K562 (cell line): ENCODE measurements around the gene BCL3. TPM values are rescaled to one million over a fixed set of nuclear protein-coding genes. Genes with fewer than 3 reads are reported as not detected.

ENCODE experiments used
- CHD7 ChIP-seq: fragments of 200-600 bp; sonication (generic); IDR thresholded peaks from one replicate; pipeline ENCODE4 v1.6.1; 2012; ENCODE audit warnings: mild to moderate bottlenecking, low read depth, low read length, inconsistent platforms
- CXXC5 ChIP-seq: fragments of 250-450 bp; sonication (Bioruptor Pico); IDR thresholded peaks from 2 replicates; pipeline ENCODE4 v1.8.0; 2022; ENCODE audit warnings: inconsistent platforms, mild to moderate bottlenecking, moderate library complexity
- FOXA1 ChIP-seq: fragments of 450-650 bp; IDR thresholded peaks from 2 replicates; pipeline ENCODE4 v1.6.1; 2016; ENCODE audit warnings: mild to moderate bottlenecking, borderline replicate concordance
- HNRNPH1 ChIP-seq: fragments of 200-400 bp; formaldehyde crosslinking; optimal IDR thresholded peaks from 2 replicates; pipeline ENCODE3; 2017; ENCODE audit warnings: low read depth, mild to moderate bottlenecking, low read length, moderate library complexity
- NRF1 ChIP-seq, 2 experiments: fragments of 450-650 bp; IDR thresholded peaks in 1 of 2; conservative IDR thresholded peaks in 1 of 2; 2 replicates each; pipeline ENCODE4 v1.6.1; 2014; ENCODE audit warnings: mild to moderate bottlenecking in 2 of 2
- RHOXF2B ChIP-seq: fragments of 250-450 bp; sonication (Bioruptor Pico); conservative IDR thresholded peaks from 2 replicates; pipeline ENCODE4 v1.5.1; 2021
- RUNX1 ChIP-seq: sonication (generic); IDR thresholded peaks from 2 replicates; pipeline ENCODE4 v1.6.1; 2016; ENCODE audit warnings: antibody characterized with exemption, low read depth
- SMAD3 ChIP-seq: fragments of 450-650 bp; formaldehyde crosslinking; conservative IDR thresholded peaks from 2 replicates; pipeline ENCODE4 v1.4.0; 2020; ENCODE audit warnings: mild to moderate bottlenecking
- ZFP1 ChIP-seq: fragments of 450-650 bp; formaldehyde crosslinking; IDR thresholded peaks from 2 replicates; pipeline ENCODE4 v1.4.0; 2020; ENCODE audit warnings: mild to moderate bottlenecking, mixed read lengths
- ZNF24 ChIP-seq: fragments of 450-650 bp; IDR thresholded peaks from 2 replicates; pipeline ENCODE4 v1.6.1; 2016
- ZNF449 ChIP-seq: fragments of 250-450 bp; sonication (Bioruptor Pico); IDR thresholded peaks from 2 replicates; pipeline ENCODE4 v1.8.0; 2022; ENCODE audit warnings: moderate library complexity, mild to moderate bottlenecking, inconsistent platforms
- polyA plus RNA-seq, 8 experiments: library from polyadenylated mRNA; depleted of rRNA in 4 of 8; stranded (reverse) in 5 of 8; unstranded in 3 of 8; fragments of >200 nt; fragmentation: Nextera tagmentation in 2 of 8; fragmentation: Illumina TruSeq in 1 of 8; extraction: Ambion mirVana in 2 of 8; extraction: Trizol in 1 of 8; gene quantifications; 2 replicates each; pipeline versions ENCODE4 v1.2.1 to v1.2.3, GENCODE V29; 2011 to 2014; ENCODE audit warnings: inconsistent platforms in 1 of 8, missing spikeins in 1 of 8
- total RNA-seq, 7 experiments: library from RNA; depleted of rRNA in 6 of 7; stranded (reverse); fragments of >200 nt in 6 of 7; fragmentation: Illumina TruSeq in 2 of 7; extraction: Trizol in 2 of 7; gene quantifications; 2 replicates each; pipeline versions ENCODE4 v1.2.1 to v1.2.3, GENCODE V29; 2011 to 2021; ENCODE audit warnings: low replicate concordance in 1 of 7

The BCL3 gene
- total and polyA plus RNA-seq, 9 of the 15 experiments (the other 6 are each of a cell fraction or from before 2014, with no cell fraction given): 0.03 to 2.4 (median 0.50) TPM; not detected in 1

- TF ChIP-seq CHD7 (no peak), ZFP1 (CRISPR knock-in tag) (no peak), CXXC5 (CRISPR knock-in tag) (peak; percentile 61), NRF1 (conservative IDR thresholded peaks at IDR 0.05 in 1 of 2, IDR thresholded peaks at IDR 0.05 in 1 of 2) (no peak; a peak in 1 of 4 replicates), FOXA1 (no peak), ZNF449 (CRISPR knock-in tag) (no peak), SMAD3 (CRISPR knock-in tag) (no peak), RUNX1 (no peak), RHOXF2B (CRISPR knock-in tag) (no peak), ZNF24 (no peak), HNRNPH1 (no peak)
These were observed at the start of gene BCL3 (continued) for GRCh38 chr19:44748426-44749254.
